Activated CD4-positive, CD25-positive, alpha-beta regulatory T cell treated with anti-CD3 and anti-CD28 coated beads, Interleukin-2, amount 50 U/mL, for 72 hours (primary cell): ENCODE measurements around the gene SMG5.

Experiments used
- DNase-seq: peaks from one replicate; pipeline ENCODE4 v3.0.0; 2021

Gene SMG5

GRCh38 chr1:156203331-156203730, 79.3 kb downstream of the SMG5 start:
- DNase-seq: no peak

- DNase-seq: no peak
Observed at GRCh38 chr1:156200044-156200443, 82.6 kb downstream of the SMG5 start.
